ENCODE measurements around the gene SAMD4B.
"Not testable (repeated sequence)": the region's sequence is repeated elsewhere in the genome, so short reads cannot be mapped to it uniquely, and the experiment has no call there.

- not testable (repeated sequence) for TF ChIP-seq EZH2 (IDR thresholded peaks at IDR 0.05); POLR2AphosphoS5 (IDR thresholded peaks at IDR 0.05; ENCODE audit: borderline replicate concordance, low read depth, low read length); FOXP2 (optimal IDR thresholded peaks at IDR 0.05; ENCODE audit: control extremely low read depth, extremely low read length, insufficient read depth)
Observed at GRCh38 chr19:39309305-39309670, 32.9 kb upstream of the SAMD4B start.
